ENCODE measurements around the gene CLDN16. TPM values are rescaled to one million over a fixed set of nuclear protein-coding genes. Genes with fewer than 3 reads are reported as not detected.

CLDN16 gene
- total RNA-seq, 1 donor from 2014 or later: 0.20 TPM

DNA sequence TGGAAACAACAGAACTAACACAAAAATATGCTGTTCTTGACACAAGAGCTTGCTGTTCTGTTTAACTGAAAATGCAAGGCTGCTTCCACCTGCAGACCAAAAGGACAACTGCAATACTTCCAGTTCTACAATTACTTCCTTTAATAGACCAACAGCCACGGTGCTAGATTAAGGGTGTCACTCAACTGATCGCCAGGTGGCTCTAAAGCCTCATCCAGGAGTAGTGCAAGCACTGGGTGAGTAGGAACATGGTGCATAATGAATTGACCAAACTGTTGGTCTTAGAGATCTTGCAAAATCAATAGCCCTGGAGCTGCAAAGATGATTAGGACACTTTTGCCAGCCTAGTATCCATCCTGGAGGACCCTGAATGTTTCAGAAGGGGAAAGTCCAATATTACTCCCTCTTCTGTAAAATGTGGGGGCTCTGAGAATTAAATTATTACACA is 3.6 kb upstream of the CLDN16 start:
- TF ChIP-seq, protein P1, sequence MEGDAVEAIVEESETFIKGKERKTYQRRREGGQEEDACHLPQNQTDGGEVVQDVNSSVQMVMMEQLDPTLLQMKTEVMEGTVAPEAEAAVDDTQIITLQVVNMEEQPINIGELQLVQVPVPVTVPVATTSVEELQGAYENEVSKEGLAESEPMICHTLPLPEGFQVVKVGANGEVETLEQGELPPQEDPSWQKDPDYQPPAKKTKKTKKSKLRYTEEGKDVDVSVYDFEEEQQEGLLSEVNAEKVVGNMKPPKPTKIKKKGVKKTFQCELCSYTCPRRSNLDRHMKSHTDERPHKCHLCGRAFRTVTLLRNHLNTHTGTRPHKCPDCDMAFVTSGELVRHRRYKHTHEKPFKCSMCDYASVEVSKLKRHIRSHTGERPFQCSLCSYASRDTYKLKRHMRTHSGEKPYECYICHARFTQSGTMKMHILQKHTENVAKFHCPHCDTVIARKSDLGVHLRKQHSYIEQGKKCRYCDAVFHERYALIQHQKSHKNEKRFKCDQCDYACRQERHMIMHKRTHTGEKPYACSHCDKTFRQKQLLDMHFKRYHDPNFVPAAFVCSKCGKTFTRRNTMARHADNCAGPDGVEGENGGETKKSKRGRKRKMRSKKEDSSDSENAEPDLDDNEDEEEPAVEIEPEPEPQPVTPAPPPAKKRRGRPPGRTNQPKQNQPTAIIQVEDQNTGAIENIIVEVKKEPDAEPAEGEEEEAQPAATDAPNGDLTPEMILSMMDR (IDR thresholded peaks at IDR 0.05): peak; percentile 77
- Mint-ChIP-seq H3K9me3 (ENCODE audit: low read depth) (no peaks in the 10 kb centered on the region), H3K36me3 (ENCODE audit: low read depth) (no peaks in the 10 kb centered on the region), H3K4me3 (ENCODE audit: unreplicated experiment) (no peak overlapping the region), H3K27ac (ENCODE audit: unreplicated experiment) (peak overlapping the region; percentile 49), H3K4me1 (ENCODE audit: low read depth) (peaks cover 57% of the 10 kb centered on the region), H3K27me3 (ENCODE audit: low read depth) (no peaks in the 10 kb centered on the region)
- DNase-seq (ENCODE audit: low spot score): no peak

DNA sequence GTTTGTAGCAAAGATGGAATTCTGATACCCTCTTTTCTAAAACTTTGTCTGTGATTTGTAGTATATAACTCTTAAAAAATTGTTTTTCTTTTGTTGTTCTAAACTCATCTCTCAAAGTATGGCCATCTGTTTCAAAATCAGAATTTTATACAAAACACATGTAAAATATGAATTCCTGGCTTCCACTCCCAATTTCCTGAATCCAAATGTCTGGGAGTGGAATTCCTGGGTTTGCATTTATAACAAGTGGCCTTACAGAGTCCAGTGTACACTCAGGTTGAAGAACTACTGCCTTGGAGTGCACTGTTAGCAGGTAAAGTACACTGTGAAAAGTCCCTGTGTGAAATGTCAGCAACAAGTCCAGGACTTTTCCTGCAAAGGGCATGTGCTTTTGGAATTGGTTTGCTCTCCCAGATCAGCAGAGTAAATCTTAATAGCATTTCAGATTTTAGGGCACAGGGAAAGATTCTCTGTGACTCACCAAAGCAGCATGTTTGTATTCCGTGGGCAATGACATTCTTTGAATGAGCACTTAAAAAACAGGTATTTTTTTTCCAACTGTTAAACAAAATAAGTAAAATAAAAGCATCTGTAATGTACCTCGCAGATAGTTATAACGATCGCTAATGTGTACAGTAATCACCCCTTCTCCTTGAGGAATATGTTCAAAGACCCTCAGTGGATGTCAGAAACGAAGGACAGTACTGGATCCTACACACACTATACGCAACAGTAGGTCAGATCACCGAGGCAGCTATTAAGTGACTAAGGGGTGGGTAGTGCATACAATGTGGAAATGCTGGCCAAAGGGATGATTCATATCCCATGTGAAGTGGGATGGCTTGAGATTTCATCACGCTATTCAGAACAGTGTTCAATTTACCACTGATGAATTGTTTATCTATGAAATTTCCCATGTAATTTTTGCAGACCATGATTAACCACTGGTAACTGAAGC is 2.0 kb upstream of the CLDN16 start:
- H3K27me3 Mint-ChIP-seq (ENCODE audit: low read depth): no peaks in the 10 kb centered on the region
- TF ChIP-seq, protein P1 (IDR thresholded peaks at IDR 0.05): no peak
- no peaks in the 10 kb centered on the region for H3K36me3 Mint-ChIP-seq (ENCODE audit: low read depth)
- no peaks in the 10 kb centered on the region for H3K9me3 Mint-ChIP-seq (ENCODE audit: low read depth)
- DNase-seq (ENCODE audit: low spot score): no peak
- H3K4me1 Mint-ChIP-seq (ENCODE audit: low read depth): peaks cover 55% of the 10 kb centered on the region
- peak overlapping the region; percentile 60 for H3K4me3 Mint-ChIP-seq (ENCODE audit: unreplicated experiment)
- peak overlapping the region; percentile 97 for H3K27ac Mint-ChIP-seq (ENCODE audit: unreplicated experiment)

DNA sequence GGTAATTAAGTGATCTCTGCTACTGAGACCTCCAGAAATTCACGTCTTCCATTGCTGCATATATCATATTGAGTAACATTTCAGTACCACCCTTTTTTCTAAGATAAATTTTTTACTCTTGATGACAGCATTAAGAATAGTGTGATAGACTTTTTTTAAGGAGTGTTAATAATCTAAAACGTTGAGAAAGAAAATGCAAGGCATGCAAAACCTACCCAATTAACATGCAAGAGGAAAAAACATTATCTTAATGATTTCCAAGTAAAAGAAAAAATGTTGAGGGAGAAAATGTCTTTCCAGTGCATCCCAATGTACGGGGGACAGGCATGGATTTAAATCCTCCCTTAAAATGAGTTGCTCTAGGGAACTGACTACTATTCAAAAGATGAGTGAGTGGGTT is 740 bp downstream of the CLDN16 start:
- DNase-seq (ENCODE audit: low spot score): no peak
- H3K27me3 Mint-ChIP-seq (ENCODE audit: low read depth): no peaks in the 10 kb centered on the region
- no peak overlapping the region for H3K27ac Mint-ChIP-seq (ENCODE audit: unreplicated experiment)
- no peaks in the 10 kb centered on the region for H3K36me3 Mint-ChIP-seq (ENCODE audit: low read depth)
- H3K4me1 Mint-ChIP-seq (ENCODE audit: low read depth): peaks cover 37% of the 10 kb centered on the region
- H3K9me3 Mint-ChIP-seq (ENCODE audit: low read depth): no peaks in the 10 kb centered on the region
- TF ChIP-seq, protein P1 (IDR thresholded peaks at IDR 0.05): no peak
- H3K4me3 Mint-ChIP-seq (ENCODE audit: unreplicated experiment): no peak overlapping the region

DNA sequence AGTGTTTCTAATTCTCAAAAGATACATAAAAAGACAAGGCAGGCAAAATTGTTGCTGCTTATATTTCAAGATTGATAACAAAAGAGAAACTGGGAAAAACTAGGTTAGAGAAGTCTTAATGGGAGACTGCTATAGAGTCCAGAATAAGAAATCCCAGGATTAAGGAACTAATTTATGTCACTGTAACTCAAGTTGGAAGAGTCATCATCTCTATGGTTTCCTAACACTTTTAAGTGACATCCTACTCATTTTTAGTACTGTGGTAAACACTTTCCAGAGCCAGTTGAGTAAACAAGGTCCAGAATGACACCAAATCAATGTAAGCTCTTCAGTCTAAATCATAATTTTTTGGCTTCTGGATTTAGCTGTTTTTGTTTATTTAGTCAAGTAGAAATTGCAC is 8.0 kb downstream of the CLDN16 start:
- Mint-ChIP-seq H3K4me3 (ENCODE audit: unreplicated experiment) (no peak overlapping the region), H3K4me1 (ENCODE audit: low read depth) (no peaks in the 10 kb centered on the region), H3K27ac (ENCODE audit: unreplicated experiment) (no peak overlapping the region), H3K27me3 (ENCODE audit: low read depth) (peaks cover 1% of the 10 kb centered on the region), H3K36me3 (ENCODE audit: low read depth) (no peaks in the 10 kb centered on the region), H3K9me3 (ENCODE audit: low read depth) (no peaks in the 10 kb centered on the region)
- DNase-seq (ENCODE audit: low spot score): no peak
- TF ChIP-seq, protein P1 (IDR thresholded peaks at IDR 0.05): no peak

DNA sequence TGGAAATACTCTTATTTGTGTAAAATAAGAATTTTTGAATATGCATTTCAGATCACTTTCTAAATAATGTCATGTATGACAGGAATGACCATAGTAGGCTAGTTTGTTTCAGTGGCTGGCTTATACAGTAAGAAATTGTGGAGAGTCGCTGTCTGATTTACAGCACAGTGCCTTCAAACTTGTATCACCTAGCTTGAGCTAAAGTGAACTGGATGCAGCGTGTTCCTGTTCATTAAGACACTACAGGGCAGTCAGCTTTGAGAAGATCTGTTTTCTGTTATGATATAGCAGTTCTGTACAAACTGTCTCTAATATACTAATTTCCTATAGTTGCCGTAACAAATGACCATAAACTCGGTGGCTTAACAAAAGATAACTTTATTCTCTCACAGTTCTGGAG is 9.9 kb downstream of the CLDN16 start:
- Mint-ChIP-seq H3K27me3 (ENCODE audit: low read depth) (peaks cover 1% of the 10 kb centered on the region), H3K27ac (ENCODE audit: unreplicated experiment) (no peak overlapping the region), H3K9me3 (ENCODE audit: low read depth) (no peaks in the 10 kb centered on the region), H3K4me3 (ENCODE audit: unreplicated experiment) (no peak overlapping the region), H3K36me3 (ENCODE audit: low read depth) (no peaks in the 10 kb centered on the region), H3K4me1 (ENCODE audit: low read depth) (no peaks in the 10 kb centered on the region)
- no peak for DNase-seq (ENCODE audit: low spot score)
- TF ChIP-seq, protein P1 (IDR thresholded peaks at IDR 0.05): no peak

Measured in chondrocyte (in vitro differentiated cells).